GM21576 (cell line): ENCODE results near the gene MEGF6.

ENCODE experiments used
- ATAC-seq: cut with Tn5 transposase; IDR thresholded peaks from one replicate; pipeline ENCODE4 v1.9.1; 2021; ENCODE audit warnings: mild to moderate bottlenecking, moderate library complexity; ENCODE audit not compliant: unreplicated experiment

MEGF6 gene

GRCh38 chr1:3645666-3646355 lies 34.5 kb upstream of the MEGF6 start:
- ATAC-seq: no peak

GRCh38 chr1:3645247-3645646 lies 33.9 kb upstream of the MEGF6 start:
- ATAC-seq: no peak

GRCh38 chr1:3644273-3644672 lies 33.0 kb upstream of the MEGF6 start:
- no peak for ATAC-seq

GRCh38 chr1:3642919-3643675 lies 31.8 kb upstream of the MEGF6 start:
- ATAC-seq: no peak

- no peak for ATAC-seq
These were observed 30.5 kb upstream of the MEGF6 start for GRCh38 chr1:3641816-3642215.

- ATAC-seq: no peak
These were observed 29.9 kb upstream of the MEGF6 start for GRCh38 chr1:3641046-3641760.

- no peak for ATAC-seq
These were observed 29.0 kb upstream of the MEGF6 start for GRCh38 chr1:3640121-3640837.

- no peak for ATAC-seq
These were observed 28.1 kb upstream of the MEGF6 start for GRCh38 chr1:3639397-3639911.

GRCh38 chr1:3638676-3639075 lies 27.4 kb upstream of the MEGF6 start:
- ATAC-seq: no peak

- ATAC-seq: no peak
These were observed 26.7 kb upstream of the MEGF6 start for GRCh38 chr1:3638027-3638426.

GRCh38 chr1:3636531-3636930 lies 25.2 kb upstream of the MEGF6 start:
- no peak for ATAC-seq

GRCh38 chr1:3636080-3636479 lies 24.8 kb upstream of the MEGF6 start:
- ATAC-seq: no peak

GRCh38 chr1:3634059-3634800 lies 22.9 kb upstream of the MEGF6 start:
- no peak for ATAC-seq

GRCh38 chr1:3633344-3634058 lies 22.2 kb upstream of the MEGF6 start:
- ATAC-seq: no peak

GRCh38 chr1:3632716-3633343 lies 21.5 kb upstream of the MEGF6 start:
- ATAC-seq: no peak

GRCh38 chr1:3632298-3632697 lies 21.0 kb upstream of the MEGF6 start:
- no peak for ATAC-seq

- no peak for ATAC-seq
These were observed 20.3 kb upstream of the MEGF6 start for GRCh38 chr1:3631320-3632260.

GRCh38 chr1:3630914-3631313 lies 19.6 kb upstream of the MEGF6 start:
- no peak for ATAC-seq
